Measurements from ENCODE around the gene LPAR3.
A peak's percentile ranks its signal among the peaks of the same experiment; 100 is the strongest.

LPAR3 gene

GRCh38 chr1:84823991-84824390, 69.0 kb downstream of the LPAR3 start:
- DNase-seq, result no peak

DNA sequence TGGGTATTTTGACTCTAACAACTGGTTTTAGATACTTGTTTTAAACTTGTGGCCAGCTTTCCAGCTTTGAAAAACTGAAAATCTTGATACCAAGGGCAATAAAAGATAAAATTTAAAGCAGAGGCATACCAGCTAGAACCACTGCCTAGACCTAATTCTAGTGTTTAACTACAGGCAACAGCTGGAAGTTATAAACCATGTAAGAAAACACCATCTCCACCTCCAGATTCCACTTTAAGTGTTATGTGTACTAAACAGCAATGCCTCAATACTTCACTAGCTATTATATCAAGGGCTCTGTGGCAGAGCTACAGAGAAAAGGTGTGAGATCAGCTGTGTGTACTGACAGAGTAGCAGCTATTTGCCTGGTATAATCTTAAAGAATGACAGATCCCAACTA, 69.5 kb downstream of the LPAR3 start:
- no peak for DNase-seq

GRCh38 chr1:84810343-84810742, 82.7 kb downstream of the LPAR3 start:
- no peak for DNase-seq

GRCh38 chr1:84809023-84809422, 84.0 kb downstream of the LPAR3 start:
- no peak for DNase-seq

GRCh38 chr1:84803604-84804003, 89.4 kb downstream of the LPAR3 start:
- DNase-seq, result no peak

DNA sequence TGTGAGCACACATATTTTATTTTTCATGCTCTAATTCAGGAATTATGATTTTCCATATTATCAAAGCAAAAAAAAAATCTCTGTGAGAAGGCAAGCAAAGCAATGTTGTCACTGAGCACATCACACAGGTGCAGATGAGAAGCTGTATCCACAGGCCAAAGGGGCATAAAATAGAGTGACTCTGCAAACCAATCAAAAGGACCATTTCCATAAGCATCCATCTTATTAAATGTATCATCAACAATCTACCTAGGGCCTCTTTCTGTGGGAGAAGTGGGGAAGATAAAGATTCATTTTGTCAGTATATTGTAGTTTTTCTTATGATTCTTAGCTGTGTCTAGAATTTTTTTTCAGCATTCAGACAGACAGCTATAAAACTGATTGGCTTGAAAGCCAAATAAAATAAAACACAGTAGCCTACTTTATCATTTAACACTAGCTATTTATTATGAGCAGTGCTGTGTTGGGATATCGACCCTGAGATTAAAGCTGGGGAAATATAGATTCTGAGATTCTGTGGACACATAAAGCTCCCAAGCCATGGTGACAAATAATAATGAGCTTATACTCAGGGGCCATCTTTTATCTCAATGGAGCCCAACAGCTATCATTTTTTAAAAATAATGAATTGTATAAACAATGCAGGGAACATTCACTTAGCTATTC, 90.3 kb downstream of the LPAR3 start:
- DNase-seq, result no peak

DNA sequence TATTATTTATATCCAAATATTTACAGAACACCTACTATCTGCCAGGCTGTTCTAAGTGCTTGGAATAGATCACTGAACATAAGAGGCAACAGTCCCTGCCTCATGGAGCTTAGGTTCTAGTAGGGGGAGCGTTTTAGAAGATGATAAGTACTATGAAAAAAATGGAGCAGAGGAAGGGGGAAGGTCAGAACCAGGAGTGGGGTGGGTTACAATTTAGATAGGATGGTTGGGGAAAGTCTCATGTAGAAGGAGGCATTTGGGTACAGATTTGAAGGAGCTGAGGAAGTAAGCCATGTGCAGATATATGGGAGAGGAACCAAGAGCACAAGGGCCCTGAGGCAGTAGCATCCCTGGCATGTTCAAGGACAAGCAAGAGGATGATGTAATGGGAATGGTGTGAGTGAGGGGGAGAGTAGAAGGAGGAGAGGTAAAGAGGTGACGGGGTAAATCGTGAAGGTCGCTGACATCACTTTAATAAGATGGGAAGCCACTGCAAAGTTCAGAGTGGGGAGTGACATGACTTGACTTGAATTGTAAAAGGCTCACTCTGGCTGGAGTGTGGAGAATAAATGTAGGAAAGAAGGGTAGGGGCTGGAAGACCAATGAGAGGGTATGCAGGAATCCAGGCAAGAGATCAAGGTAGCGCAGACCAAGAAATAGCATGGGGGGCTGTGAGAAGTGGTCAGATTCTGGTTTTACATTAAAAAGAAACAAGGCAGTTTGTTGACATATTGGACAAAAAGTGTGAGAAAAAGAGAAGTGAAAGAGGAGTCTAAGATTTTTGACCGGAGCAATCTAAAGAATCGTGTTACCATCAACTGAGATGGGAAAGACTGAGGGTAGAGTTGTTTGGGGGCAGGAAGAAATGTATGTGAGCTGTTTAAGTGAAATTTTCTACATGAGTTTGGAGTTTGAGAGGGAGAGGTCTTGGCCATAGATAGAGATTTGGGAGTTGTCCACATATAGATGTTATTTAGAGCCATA, 92.6 kb downstream of the LPAR3 start:
- DNase-seq, result no peak

DNA sequence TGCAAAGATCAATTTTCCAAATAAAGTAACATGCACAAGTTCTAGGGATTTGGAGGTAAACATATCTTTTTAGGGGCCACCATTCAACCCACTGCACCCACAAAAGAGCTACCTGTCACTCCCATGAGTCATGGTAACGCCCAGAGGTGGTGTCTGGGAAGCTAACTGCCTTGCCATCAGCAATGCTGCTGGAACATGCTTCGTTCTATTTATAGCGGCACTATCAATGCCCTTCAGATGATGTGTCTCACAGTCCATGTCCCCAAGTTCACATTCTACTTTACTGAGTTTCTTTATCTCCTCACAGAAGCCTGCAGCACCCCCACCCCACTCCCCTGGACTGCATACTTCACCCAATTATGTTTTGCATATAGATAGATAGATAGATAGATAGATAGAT, 95.4 kb downstream of the LPAR3 start:
- no peak for DNase-seq

DNA sequence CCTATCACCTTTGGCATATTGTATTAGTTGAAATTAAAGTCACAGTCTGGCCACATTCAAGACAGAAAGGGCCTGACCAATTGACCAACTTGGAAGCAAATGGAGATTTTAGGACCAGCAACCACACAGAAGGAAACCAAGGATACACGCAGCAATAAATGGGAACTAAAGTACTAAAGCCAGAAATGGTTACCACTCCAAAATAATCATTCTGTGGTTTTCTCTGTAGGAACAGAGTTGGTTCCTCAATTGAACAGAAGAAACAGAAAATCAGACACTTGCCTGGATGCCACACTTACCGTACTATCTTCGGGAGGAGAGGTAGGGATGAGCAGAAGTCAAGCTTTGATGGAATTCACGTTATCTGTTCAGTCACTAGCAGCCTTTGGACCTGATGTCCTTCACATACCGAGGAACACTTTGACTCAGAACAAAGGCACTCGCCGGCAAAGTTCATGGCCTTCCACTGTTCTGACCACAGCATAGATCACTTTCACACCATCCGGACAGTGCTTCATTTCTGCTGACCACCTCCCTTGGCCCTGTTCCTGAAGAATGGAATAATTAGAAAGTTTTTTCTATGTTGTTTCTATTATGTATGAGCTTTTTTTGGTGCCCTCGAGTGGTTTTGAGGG, 96.9 kb downstream of the LPAR3 start:
- DNase-seq, result peak; percentile 27

DNA sequence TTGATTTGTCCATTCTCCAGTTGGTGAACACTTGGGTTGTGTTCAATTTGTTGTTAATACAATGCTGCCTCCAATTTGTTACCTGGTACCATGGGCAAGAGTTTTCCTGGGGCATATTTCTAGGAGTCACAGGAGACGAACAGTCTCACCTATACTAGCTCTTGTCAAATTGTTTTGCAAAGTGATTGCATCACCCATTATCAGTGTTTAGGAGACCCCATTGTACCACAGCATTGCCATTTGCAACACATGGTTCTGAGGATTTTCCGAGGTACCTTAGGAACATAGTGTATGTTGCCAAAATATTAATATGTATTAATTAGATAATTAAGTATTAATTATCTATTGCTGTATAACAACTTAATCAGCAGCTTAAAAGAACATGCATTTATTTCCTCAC, 97.8 kb downstream of the LPAR3 start:
- no peak for DNase-seq

DNA sequence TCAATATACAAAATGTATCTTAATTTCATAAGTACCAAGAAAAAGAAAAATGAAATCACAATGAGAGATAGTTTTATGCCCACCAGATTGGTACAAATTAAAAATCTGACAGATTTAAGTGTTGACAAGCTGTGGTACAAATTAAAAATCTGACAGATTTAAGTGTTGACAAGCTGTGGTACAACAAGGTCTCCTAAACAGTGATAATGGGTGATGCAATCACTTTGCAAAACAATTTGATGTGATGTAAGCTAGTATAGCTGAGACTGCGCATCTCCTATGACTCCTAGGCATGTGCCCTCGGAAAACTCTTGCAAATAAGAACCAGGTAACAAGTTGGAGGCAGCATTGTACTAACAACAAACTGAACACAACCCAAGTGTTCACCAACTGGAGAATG, 100.6 kb downstream of the LPAR3 start:
- no peak for DNase-seq

DNA sequence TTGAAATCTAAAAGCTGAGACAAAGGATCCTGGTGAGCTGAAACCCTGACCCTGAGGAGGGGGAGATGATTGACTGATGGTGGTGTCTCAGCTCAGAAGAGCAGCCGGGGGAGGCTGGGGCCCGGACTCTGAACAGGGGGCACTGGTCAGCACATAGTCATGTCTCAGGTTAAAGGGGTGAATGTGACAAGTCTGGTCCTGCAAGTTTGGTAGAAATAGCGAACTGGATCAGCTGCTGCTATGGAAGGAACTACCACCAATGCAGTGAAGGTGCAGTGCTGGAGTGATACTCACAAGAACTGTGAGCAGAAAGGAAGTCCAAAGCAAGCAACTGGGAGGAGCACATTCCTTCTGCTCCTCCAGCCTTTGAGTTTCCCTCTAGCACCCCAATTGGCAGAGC, 104.0 kb downstream of the LPAR3 start:
- no peak for DNase-seq

DNA sequence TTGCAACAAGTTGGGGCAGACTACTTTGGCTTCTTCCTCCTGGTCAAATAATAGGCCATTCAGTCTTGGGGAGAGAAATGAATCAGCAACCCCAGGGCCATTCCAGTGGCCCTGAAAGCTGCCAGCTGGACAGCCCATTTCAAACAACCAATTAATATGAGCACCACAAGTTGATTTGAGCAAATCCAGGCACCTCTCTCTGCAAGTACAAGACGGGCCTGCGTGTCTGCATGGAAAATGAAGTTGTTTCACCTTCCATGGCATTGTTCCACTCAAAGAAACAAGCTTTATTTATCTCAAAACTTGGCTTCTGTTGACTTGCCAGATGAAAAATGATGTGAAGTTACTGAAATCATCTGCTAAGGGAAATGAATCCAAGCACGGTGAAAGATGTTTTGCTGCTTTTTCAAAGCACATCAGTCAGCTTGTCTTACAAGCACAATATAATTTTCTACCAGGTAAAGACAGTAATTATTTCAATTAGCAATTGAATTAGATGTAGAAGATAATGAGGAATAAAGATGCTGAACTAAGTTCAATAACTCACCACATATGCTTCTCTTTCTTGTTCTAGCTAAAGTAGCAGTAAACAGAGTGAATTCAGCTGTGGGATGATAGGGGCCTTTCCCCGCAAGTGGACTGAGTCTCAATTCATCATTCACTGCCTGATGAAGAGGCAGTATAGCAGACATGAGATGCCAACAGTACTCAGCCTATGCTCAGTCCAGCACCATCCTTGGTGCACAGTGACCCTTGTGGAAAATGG, 107.6 kb downstream of the LPAR3 start:
- no peak for DNase-seq

DNA sequence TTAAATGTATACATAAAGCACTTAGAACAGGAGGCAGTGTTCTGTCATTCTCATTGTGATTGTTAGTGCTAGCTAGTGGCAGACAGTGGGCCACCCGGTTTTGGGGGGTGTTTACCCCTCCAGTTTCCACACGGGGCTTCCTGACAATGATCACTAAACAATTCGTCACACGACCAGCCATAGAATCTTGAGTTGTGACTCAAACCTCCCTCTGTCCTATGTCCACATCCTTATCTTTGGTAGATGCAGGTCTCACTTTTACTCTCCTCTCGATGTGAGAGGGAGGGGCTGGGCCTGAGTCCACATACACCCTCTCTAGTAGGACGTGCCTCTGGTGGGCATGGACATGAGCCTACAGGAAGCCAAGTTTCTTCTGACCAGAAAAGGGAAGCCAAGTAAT, 110.1 kb downstream of the LPAR3 start:
- DNase-seq, result no peak

DNA sequence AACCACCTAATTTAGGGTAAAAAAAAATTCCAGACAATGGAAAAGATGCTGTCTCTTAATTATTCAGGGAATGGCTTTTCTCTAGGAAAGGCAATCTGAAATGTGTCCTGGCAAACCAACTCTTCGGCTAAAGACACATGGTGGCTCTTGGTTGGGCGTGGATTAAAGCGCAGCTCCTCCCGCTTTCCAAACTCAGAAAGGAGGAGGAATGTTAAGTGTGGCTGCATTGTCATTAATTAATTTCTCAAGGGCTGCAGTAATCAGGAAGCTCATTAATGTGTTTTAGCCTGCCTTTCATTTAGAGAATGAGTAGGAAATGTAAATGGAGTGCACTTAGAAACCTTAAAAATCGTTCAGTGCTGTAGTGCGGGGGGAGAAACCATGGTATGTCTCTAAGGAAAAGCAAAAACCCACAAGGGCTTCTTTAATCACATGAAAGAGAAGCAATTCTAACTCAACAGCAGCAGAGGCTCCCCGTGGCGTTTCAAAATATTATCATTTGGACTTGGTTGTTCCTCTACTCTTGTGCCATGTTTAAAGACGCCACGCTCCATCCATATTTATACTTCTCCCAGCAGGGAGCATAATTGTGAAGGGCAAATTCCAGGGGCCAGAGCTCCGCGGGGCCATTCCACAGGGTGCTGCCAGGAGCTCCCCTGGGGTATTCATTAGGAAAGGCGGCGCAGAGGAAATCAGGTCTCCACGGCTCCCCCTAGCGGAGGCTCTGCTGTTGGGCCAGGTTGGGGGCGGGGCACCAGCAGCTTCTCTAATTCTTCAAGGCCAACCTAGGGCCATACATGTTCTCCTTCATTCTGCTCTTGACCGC, 110.8 kb downstream of the LPAR3 start:
- peak; percentile 85 for DNase-seq

GRCh38 chr1:84780000-84780716, 112.8 kb downstream of the LPAR3 start:
- DNase-seq, result peak; percentile 90

GRCh38 chr1:84776639-84777038, 116.4 kb downstream of the LPAR3 start:
- DNase-seq, result no peak

GRCh38 chr1:84775535-84775920, 117.5 kb downstream of the LPAR3 start:
- no peak for DNase-seq

- no peak for DNase-seq
Observed at GRCh38 chr1:84774669-84775534, 118.1 kb downstream of the LPAR3 start.

- DNase-seq, result no peak
Observed at GRCh38 chr1:84773933-84774497, 119.0 kb downstream of the LPAR3 start.
